ENCODE data around the gene CKS2.

CKS2 gene

GRCh38 chr9:89354471-89354870, 43.5 kb downstream of the CKS2 start:
- no peak overlapping the region for H3K4me2 ChIP-seq
- H3K36me3 ChIP-seq (ENCODE audit: insufficient read depth): peaks cover 13% of the 10 kb centered on the region; the same call in 1 of the 2 replicates
- TF ChIP-seq CTCF (conservative IDR thresholded peaks at IDR 0.05; ENCODE audit: low read depth, low read length): no peak
- H3K27me3 ChIP-seq (ENCODE audit: insufficient read depth, low read depth): no peaks in the 10 kb centered on the region
- no peak overlapping the region for H3K4me3 ChIP-seq (IDR thresholded peaks at IDR 0.05; ENCODE audit: insufficient read depth, low read depth, low read length)
- H3K4me1 ChIP-seq (ENCODE audit: low read depth, poor library complexity, severe bottlenecking): peaks cover 17% of the 10 kb centered on the region
- H3K27ac ChIP-seq: no peak overlapping the region
- H3K9ac ChIP-seq: no peak overlapping the region
- H2AFZ ChIP-seq (ENCODE audit: low read depth): no peak overlapping the region
- no peaks in the 10 kb centered on the region for H3K79me2 ChIP-seq (ENCODE audit: insufficient read depth, low read depth)
- no peaks in the 10 kb centered on the region for H4K20me1 ChIP-seq (ENCODE audit: insufficient read depth)

- no peak overlapping the region for H2AFZ ChIP-seq (ENCODE audit: low read depth)
- H3K4me3 ChIP-seq (IDR thresholded peaks at IDR 0.05; ENCODE audit: insufficient read depth, low read depth, low read length): no peak overlapping the region
- no peaks in the 10 kb centered on the region for H4K20me1 ChIP-seq (ENCODE audit: insufficient read depth)
- no peak overlapping the region for H3K4me2 ChIP-seq
- no peak for TF ChIP-seq CTCF (conservative IDR thresholded peaks at IDR 0.05; ENCODE audit: low read depth, low read length)
- H3K27ac ChIP-seq: no peak overlapping the region
- no peak overlapping the region for H3K9ac ChIP-seq
- H3K4me1 ChIP-seq (ENCODE audit: low read depth, poor library complexity, severe bottlenecking): peaks cover 13% of the 10 kb centered on the region
- no peaks in the 10 kb centered on the region for H3K79me2 ChIP-seq (ENCODE audit: insufficient read depth, low read depth)
- no peaks in the 10 kb centered on the region for H3K27me3 ChIP-seq (ENCODE audit: insufficient read depth, low read depth)
- H3K36me3 ChIP-seq (ENCODE audit: insufficient read depth): peaks cover 3% of the 10 kb centered on the region; the same call in 1 of the 2 replicates
These were observed 45.8 kb downstream of the CKS2 start for GRCh38 chr9:89356782-89357181.

GRCh38 chr9:89357331-89358197, 46.6 kb downstream of the CKS2 start:
- Histone ChIP-seq H3K27ac (no peak overlapping the region), H3K4me1 (ENCODE audit: low read depth, poor library complexity, severe bottlenecking) (peaks cover 5% of the 10 kb centered on the region), H4K20me1 (ENCODE audit: insufficient read depth) (no peaks in the 10 kb centered on the region), H3K27me3 (ENCODE audit: insufficient read depth, low read depth) (no peaks in the 10 kb centered on the region), H3K9ac (no peak overlapping the region), H3K4me2 (no peak overlapping the region), H3K79me2 (ENCODE audit: insufficient read depth, low read depth) (no peaks in the 10 kb centered on the region), H2AFZ (ENCODE audit: low read depth) (no peak overlapping the region), H3K36me3 (ENCODE audit: insufficient read depth) (peaks cover 3% of the 10 kb centered on the region; the same call in 1 of the 2 replicates), H3K4me3 (IDR thresholded peaks at IDR 0.05; ENCODE audit: insufficient read depth, low read depth, low read length) (no peak overlapping the region)
- no peak for TF ChIP-seq CTCF (conservative IDR thresholded peaks at IDR 0.05; ENCODE audit: low read depth, low read length)

- no peak overlapping the region for H3K4me3 ChIP-seq (IDR thresholded peaks at IDR 0.05; ENCODE audit: insufficient read depth, low read depth, low read length)
- H3K36me3 ChIP-seq (ENCODE audit: insufficient read depth): peaks cover 3% of the 10 kb centered on the region; the same call in 1 of the 2 replicates
- no peaks in the 10 kb centered on the region for H3K27me3 ChIP-seq (ENCODE audit: insufficient read depth, low read depth)
- no peaks in the 10 kb centered on the region for H3K79me2 ChIP-seq (ENCODE audit: insufficient read depth, low read depth)
- H3K9ac ChIP-seq: no peak overlapping the region
- no peaks in the 10 kb centered on the region for H3K4me1 ChIP-seq (ENCODE audit: low read depth, poor library complexity, severe bottlenecking)
- no peaks in the 10 kb centered on the region for H4K20me1 ChIP-seq (ENCODE audit: insufficient read depth)
- no peak overlapping the region for H2AFZ ChIP-seq (ENCODE audit: low read depth)
- no peak overlapping the region for H3K27ac ChIP-seq
- TF ChIP-seq CTCF (conservative IDR thresholded peaks at IDR 0.05; ENCODE audit: low read depth, low read length): no peak
- no peak overlapping the region for H3K4me2 ChIP-seq
These were observed 47.5 kb downstream of the CKS2 start for GRCh38 chr9:89358376-89358916.

All from KMS-11 (cell line).